GM12891 (cell line): ENCODE data around the gene MAEA.

Experiments
- DNase-seq: peaks from one replicate; pipeline ENCODE4 v3.0.0; 2011; ENCODE audit warnings: low spot score; ENCODE audit not compliant: insufficient read length
- FAIRE-seq: peaks from 2 replicates; lab custom pipeline; 2011; peaks lifted over from hg19 to GRCh38; lab: Jason Lieb, UNC
- PAX5 ChIP-seq: IDR thresholded peaks from 2 replicates; pipeline ENCODE4 v1.6.1; 2011; ENCODE audit warnings: low read length, moderate library complexity, mild to moderate bottlenecking; ENCODE audit not compliant: insufficient read depth, severe bottlenecking
- POLR2A ChIP-seq: IDR thresholded peaks from 2 replicates; pipeline ENCODE4 v1.6.1; 2011; ENCODE audit warnings: low read depth, low read length, control low read depth
- POLR2AphosphoS5 ChIP-seq: IDR thresholded peaks from 2 replicates; pipeline ENCODE4 v1.6.1; 2011; ENCODE audit warnings: low read depth, low read length, control low read depth
- POU2F2 ChIP-seq: IDR thresholded peaks from 2 replicates; pipeline ENCODE4 v1.6.1; 2011; ENCODE audit warnings: low read depth, mild to moderate bottlenecking, control low read depth, low read length, moderate library complexity
- SPI1 ChIP-seq: IDR thresholded peaks from 2 replicates; pipeline ENCODE4 v1.6.1; 2011; ENCODE audit warnings: low read depth, low read length, control low read depth
- TAF1 ChIP-seq: IDR thresholded peaks from 2 replicates; pipeline ENCODE4 v1.6.1; 2011; ENCODE audit warnings: low read depth, low read length, control low read depth

Gene MAEA

DNA sequence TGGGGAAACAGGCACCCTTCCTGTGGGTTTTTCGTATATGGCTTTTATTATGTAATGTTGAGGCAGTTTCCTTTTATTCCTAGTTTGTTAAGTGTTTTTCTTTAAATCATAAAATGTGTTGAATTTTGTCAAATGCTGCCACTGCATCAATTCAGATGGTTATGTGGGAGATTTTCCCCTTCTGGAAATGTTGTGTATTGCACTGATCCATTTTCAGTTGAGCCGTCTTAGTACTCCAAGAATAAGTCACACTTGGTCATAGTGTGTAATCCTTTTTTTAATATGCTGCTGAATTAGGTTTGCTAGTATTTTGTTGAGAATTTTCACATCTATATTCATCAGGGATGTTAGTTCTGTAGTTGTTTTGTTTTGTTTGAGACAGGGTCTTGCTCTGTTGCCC is 31.2 kb upstream of the MAEA start:
- no peak for FAIRE-seq
- no peak for DNase-seq
- TF ChIP-seq TAF1 (no peak), SPI1 (no peak), POLR2A (no peak)

DNA sequence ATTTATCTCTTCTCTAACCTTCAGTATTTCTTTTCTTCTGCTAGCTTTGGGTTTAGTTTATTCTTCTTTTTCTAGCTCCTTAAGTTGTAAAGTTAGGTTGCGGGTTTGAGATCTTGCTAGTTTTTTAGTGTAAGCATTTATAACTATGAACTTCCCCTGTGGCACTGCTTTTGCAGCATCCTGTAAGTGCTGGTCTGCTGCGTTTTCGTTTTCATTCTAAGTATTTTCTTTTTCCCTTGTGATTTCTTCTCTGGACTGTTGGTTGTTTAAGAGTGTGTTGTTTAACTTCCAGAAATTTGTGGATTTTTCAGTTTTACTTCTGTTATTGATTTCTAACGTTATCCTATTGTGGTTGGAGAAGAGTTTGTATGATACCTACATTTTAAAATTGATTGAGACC is 29.7 kb upstream of the MAEA start:
- DNase-seq (no peak), FAIRE-seq (no peak)
- TF ChIP-seq PAX5: no peak
- TF ChIP-seq TAF1: no peak
- TF ChIP-seq SPI1: no peak
- no peak for TF ChIP-seq POU2F2
- TF ChIP-seq POLR2AphosphoS5: no peak
- no peak for TF ChIP-seq POLR2A

DNA sequence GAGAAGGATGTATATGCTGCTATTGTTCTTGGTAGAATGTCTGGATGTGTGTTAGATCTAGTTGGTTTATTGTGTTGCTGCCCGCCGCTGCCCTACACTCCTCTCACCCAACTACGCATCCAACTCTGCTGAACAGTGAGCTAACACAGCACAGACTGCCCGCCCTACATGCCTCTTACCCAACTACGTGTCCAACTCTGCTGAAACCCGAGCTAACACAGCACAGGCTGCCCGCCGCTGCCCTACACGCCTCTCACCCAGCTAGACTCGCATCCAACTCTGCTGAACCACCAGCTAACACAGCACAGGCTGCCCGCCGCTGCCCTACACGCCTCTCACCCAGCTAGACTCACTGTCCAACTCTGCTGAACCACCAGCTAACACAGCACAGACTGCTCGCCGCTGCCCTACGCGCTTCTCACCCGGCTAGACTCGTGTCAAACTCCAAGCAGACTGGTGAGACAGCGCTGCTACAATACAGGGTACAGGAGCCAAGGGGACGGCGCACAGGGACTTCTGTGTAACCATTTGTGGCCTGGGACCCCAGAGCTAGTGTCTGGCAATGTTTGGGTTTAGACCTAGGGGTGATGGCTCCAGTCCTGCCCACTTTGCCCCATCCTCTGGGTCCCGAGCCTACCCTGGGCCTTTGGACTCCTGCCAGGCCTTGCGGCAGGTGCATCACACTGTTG is 29.1 kb upstream of the MAEA start:
- FAIRE-seq (peak; percentile 86), DNase-seq (no peak)
- TF ChIP-seq POU2F2 (no peak), POLR2AphosphoS5 (no peak), SPI1 (no peak), TAF1 (no peak), PAX5 (no peak), POLR2A (no peak)

DNA sequence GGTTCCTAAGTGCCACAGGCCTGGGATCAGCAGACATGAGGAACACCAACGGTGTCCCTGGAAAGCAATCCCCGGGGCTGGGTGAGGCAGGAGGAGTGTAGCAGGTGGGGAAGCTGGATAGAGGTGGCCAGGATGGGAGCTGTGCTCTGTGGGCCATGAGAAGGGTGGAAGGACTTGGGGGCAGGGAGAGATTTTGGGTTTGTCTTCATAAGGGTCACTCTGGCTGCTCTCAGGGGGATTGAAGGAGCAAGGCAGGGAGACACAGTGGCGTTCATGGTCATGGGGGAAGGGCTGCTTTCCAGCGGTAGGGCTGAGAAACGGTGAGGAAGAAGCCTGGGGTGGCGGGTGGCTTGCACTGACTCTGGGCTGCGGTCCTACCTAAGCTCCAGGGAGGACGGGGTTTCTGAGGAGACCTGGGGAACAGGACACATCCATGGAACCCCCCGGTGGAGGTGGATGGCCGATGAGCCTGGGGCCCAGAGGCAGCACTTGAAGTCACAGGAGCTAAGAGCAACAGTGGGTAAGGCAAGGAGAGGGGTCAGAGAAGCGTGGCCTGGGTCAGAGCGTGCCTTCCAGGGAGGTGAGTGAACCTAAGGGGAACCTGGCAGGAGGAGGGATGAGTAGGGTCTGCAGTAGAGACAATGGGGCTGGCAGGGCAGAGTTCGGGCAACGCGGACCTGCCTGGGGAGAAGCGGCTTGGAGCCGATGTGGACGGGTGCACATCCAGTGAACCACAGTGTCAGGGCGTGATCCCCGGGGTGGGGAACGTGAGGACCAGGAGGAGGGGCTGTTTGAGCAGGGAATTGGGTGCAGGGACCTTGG is 28.4 kb upstream of the MAEA start:
- DNase-seq (no peak), FAIRE-seq (no peak)
- TF ChIP-seq PAX5 (no peak), POU2F2 (no peak), SPI1 (no peak), POLR2A (no peak), TAF1 (no peak), POLR2AphosphoS5 (no peak)

DNA sequence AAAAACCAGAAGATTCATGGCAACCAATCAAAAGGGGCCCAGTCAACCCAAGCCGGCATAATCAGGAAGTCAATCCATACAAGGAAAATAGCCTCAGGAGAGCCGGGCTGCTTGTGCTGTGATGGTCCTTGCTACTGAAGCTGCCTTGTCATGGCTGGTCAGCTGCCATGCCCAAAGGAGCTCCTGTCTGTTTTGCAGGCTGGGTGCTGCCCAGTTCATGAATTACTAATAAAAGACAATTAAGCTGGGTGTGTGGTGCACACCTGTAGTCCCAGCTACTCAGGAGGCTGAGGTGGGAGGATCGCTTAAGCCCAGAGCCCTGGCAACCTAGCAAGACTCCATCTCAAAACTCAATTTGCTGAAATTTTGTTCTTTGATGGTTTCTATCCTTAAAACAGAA is 24.7 kb upstream of the MAEA start:
- FAIRE-seq: no peak
- DNase-seq: no peak
- TF ChIP-seq TAF1: no peak
- no peak for TF ChIP-seq POLR2AphosphoS5
- TF ChIP-seq SPI1: no peak
- TF ChIP-seq POU2F2: no peak
- TF ChIP-seq POLR2A: no peak
- no peak for TF ChIP-seq PAX5

DNA sequence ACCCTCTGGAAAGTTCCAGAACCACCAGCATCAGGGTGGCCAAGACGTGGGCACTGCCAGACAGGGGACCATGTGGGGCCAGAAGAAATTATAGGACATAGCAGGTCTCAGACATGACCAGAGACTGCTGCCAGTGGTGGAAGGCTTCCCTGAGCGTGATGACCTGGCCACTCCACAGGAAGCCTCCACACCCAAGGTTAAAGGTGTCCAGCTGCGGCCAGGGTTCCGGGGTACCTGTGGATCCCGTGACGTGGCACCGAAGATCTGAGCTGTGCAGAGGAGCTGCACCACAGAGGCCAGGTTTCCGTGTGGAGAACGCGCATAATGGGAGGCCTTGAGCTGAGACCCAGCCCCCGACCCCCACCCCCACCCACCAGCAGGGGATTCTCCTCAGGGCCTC is 24.3 kb upstream of the MAEA start:
- TF ChIP-seq SPI1: no peak
- no peak for TF ChIP-seq POU2F2
- TF ChIP-seq TAF1: no peak
- no peak for TF ChIP-seq POLR2AphosphoS5
- TF ChIP-seq POLR2A: no peak
- TF ChIP-seq PAX5: no peak
- no peak for FAIRE-seq

DNA sequence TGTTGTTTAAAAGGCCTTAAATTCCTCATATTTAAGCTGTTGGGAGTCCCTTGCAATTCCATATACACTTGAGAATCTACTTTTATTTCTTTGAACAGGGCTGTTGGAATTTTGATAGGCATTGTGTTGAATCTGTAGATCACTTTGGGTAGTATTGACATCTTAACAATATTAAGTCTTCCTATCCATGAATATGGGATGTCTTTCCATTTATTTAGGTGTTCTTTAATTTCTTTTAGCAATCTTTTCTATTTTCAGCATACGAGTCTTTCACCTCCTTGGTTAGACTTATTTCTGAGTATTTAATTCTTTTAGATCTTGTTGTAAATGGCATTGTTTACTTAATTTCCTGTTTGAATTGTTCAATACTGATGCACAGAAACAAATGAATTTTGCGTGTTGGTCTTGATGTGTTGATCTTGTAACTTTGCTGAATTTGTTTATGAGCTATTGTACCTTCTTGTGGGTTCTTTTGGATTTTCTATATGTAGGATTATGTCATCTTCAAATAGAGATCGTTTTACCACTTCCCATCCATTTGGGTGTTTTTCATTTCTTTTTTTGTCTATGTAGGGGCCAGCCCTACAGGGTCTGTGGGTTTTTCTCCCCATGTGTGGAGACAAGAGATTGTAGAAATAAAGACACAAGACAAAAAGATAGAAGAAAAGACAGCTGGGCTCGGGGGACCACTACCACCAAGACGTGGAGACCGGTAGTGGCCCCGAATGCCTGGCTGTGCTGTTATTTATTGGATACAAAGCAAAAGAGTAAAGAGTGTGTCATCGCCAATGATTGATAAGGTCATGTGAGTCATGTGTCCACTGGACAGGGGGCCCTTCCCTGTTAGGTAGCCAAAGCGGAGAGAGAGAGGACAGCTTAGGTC is 22.6 kb upstream of the MAEA start:
- DNase-seq (no peak), FAIRE-seq (peak; percentile 26)
- TF ChIP-seq POLR2A: no peak
- 0 out of 2 replicates have a peak, but pooled peaks have one; percentile 17 for TF ChIP-seq SPI1

More for the DNA sequence above, 24.3 kb upstream of the MAEA start:
- DNase-seq: no peak

DNA sequence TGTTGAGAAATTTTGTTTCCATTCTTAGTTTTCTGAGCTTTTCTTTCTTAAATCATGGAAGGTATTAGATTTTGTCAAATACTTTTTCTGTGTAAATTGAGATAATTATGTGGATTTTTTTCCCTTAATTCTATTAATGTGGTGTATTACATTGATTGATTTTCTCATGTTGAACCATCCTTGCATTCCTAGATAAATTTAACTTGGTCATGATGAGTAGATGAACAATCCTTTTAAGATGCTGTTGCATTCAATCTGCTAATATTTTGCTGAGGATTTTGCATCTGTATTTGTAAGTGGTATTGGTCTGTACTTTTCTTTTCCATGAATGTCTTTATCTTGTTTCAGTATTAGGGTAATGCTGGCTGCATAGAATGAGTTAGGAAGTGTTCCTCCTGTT is 20.5 kb upstream of the MAEA start:
- FAIRE-seq (peak; percentile 35), DNase-seq (no peak)
- TF ChIP-seq POU2F2: no peak
- TF ChIP-seq POLR2A: no peak
- no peak for TF ChIP-seq POLR2AphosphoS5
- TF ChIP-seq PAX5: no peak
- no peak for TF ChIP-seq SPI1
- TF ChIP-seq TAF1: no peak

DNA sequence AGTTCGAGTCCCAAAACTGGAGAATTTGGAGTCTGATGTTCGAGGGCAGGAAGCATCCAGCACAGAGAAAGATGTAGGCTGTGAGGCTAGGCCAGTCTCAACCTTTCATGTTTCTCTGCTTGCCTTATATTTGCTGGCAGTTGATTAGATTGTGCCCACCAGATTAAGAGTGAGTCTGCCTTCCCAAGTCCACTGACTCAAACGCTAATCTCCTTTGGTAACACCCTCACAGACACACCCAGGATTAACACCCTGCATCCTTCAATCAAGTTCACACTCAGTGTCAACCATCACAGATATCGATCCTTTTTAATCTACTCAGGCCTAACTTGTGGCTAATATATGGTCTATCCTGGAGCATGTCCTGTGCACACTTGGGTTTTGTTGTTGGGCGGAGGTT is 18.0 kb upstream of the MAEA start:
- no peak for TF ChIP-seq TAF1

DNA sequence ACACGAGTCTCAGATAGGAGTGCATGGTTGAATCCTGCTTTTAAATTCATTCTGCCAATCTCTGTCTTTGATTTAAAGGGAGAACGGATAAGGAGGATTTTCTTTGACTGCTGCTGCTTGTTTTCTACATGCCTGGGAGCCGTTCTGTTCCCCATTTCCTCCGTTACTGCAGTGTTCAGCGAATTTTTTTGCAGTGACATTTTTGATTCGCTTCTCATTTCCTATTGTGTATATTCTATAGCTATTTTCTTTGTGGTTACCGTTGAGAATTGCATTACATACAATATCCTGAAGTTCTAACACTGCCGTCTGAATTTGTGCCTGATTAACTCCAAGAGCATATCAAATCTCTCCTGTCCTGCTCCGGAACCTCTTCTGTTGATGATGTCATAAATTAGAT is 14.8 kb upstream of the MAEA start:
- DNase-seq (no peak), FAIRE-seq (no peak)
- TF ChIP-seq TAF1 (no peak), POU2F2 (no peak), SPI1 (no peak), POLR2AphosphoS5 (no peak), POLR2A (no peak), PAX5 (no peak)

More for the DNA sequence above, 18.0 kb upstream of the MAEA start:
- DNase-seq (no peak), FAIRE-seq (no peak)
